Right lobe of liver (tissue), 4 donors: ENCODE data around the gene IL2RA.

ENCODE experiments used
- CTCF ChIP-seq, 4 donors: fragments of 200-600 bp in 3 of 4; fragments of 450-650 bp in 1 of 4; IDR thresholded peaks; one replicate each; pipeline versions ENCODE4 v1.5.1 to v1.8.0; 2016 to 2022; ENCODE audit warnings: antibody characterized with exemption in 4 of 4, mild to moderate bottlenecking in 2 of 4
- POLR2A ChIP-seq: fragments of 450-650 bp; IDR thresholded peaks from one replicate; pipeline ENCODE4 v1.6.1; 2017; ENCODE audit warnings: antibody characterized with exemption, mild to moderate bottlenecking
- donor health status: DM: no; HTN: no; CAD: no.
- donor health status: DM: no; HTN: no; CAD: no.
- donor health status: DM: no; HTN: yes; CAD: no.

DNA sequence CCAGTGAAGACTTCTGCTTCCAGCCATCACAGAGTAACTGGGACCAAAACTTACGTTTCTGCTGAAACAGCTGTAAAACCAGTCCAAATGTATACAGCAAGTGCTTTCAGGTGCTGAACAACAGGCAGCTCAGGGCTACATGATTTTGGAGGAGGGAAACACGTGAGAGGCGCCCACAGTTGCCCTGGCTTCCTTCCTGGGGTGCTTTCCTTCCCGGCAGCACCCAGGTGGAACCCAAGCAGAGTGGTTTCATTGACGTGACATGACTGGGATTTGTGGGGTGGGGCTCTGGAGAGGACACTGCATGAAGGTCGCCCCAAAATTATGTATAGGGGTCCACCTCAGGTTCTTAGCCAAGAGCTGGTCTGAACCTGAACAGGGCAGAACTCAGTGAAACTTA lies 34.2 kb downstream of the IL2RA start:
- TF ChIP-seq POLR2A, result no peak
- TF ChIP-seq CTCF (IDR thresholded peaks at IDR 0.05), result no peak
